HG03025 (cell line): ENCODE results near the gene ACBD5.
"Not testable (repeated sequence)": the region's sequence is repeated elsewhere in the genome, so short reads cannot be mapped to it uniquely, and the experiment has no call there.

Source experiments
- ATAC-seq: cut with Tn5 transposase; IDR thresholded peaks from one replicate; pipeline ENCODE4 v1.9.1; 2021; ENCODE audit warnings: mild to moderate bottlenecking, moderate library complexity; ENCODE audit not compliant: unreplicated experiment, low FRiP score

The ACBD5 gene, protein sequence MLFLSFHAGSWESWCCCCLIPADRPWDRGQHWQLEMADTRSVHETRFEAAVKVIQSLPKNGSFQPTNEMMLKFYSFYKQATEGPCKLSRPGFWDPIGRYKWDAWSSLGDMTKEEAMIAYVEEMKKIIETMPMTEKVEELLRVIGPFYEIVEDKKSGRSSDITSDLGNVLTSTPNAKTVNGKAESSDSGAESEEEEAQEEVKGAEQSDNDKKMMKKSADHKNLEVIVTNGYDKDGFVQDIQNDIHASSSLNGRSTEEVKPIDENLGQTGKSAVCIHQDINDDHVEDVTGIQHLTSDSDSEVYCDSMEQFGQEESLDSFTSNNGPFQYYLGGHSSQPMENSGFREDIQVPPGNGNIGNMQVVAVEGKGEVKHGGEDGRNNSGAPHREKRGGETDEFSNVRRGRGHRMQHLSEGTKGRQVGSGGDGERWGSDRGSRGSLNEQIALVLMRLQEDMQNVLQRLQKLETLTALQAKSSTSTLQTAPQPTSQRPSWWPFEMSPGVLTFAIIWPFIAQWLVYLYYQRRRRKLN

DNA sequence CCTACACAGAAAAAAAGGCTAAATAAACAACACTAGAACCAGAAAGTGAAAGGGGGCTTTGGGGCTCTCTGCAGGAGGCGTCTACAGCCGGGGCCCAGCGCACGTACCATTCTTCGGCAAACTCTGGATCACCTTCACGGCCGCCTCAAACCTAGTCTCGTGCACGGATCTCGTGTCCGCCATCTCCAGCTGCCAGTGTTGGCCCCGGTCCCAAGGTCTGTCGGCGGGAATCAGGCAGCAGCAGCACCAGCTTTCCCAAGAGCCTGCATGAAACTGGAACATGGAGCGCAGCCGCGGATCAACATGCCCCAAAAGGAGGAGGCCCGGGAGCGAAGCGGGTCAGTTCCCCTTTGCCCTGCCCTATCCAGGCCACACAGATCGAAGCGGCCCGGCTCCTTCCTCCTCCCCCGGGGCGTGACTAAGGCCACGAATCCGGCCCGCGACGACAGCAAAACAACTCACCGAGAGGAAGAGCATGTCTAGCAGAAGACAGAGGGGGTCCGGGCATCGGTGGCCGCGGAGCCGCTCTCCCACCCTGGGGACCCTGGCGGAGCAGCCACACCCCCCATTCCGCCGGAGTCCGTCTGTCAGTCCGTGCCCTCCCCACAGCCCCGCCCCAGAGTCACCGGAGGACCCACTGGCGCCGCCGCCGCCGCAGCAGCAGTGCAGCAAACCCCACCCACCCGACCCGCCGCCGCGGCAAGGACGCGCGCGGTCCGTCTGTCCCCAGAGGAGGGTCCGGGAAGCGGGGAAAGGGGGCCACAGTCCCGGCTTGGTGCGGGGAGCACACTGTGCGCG lies at the start of gene ACBD5:
Gene ACBD5, minus strand, starts transcription at position 586 of the 798 bp plus-strand sequence. Its CDS starts 109 bp downstream, at position 477.
- peak; percentile 51 for ATAC-seq

DNA sequence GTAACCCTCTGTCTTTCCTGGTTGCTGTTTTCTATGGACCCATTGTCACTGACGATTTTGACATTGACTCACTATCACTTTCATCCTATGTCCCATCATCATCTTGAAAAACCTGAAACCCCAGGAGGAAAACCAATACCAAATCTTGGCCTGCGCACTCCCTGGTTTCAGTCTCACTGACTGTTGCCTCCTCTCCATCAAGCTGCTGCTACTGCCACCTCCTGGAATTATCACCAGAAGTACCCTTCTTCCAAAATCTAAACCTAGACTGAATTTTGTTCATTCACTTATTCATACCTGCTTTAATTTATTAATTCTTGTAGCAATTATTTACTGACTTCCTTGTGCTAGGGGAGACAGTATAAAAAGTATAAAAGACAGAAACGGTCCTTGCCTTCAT lies 44.5 kb upstream of the ACBD5 start:
- no peak for ATAC-seq

DNA sequence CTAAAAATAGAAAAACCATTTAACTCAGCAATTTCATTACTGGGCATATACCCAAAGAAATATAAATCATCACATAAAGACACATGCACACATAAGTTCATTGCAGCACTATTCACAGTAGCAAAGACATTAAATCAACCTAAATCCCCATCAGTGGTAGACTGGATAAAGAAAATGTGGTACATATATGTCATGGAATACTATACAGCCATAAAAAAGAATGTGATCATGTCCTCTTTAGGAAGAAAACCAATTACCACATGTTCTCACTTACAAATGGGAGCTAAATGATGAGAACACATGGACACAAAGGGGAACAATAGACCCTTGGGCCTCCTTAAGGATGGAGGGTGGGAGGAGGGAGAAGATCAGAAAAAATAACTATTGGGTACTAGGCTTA lies 36.0 kb upstream of the ACBD5 start:
- ATAC-seq: no peak

DNA sequence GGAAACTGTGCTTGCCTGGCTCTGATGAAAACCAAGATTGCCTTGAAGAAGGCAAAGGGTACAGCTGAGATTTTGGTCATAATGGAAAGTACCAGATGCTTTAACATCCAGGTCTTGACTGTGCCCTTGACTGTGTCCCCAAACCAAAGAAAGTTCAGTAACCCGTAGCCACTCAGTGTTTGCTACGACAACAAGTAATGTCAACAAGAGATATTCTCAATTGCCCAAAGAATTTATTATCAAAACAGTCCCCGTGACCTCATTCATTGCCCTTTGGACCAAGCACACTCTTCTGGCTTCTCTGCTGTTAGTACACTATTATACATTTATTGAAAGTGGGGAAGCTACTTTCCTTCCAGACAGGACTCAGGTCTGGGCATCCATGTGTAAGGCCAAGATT lies 25.4 kb upstream of the ACBD5 start:
- ATAC-seq: not testable (repeated sequence)

DNA sequence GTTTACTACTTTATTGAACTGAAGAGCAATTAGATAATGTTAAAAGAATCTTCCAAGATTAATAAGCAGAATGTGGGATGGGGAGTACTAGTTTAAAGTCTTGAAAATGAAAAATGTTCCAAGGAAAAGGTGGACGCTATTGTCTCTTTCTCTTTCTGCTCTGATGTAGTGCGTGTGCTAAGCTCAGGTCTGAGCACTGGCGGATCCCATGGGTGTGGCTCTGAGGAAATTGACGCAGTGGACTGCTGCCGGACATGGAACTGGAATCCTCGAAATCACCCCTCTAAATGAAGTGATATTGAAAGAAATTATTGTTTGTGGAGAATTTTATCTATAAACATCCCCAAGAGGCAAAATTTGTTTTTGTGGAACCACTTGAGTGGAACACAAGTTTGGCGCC lies 22.2 kb upstream of the ACBD5 start:
- ATAC-seq: not testable (repeated sequence)

DNA sequence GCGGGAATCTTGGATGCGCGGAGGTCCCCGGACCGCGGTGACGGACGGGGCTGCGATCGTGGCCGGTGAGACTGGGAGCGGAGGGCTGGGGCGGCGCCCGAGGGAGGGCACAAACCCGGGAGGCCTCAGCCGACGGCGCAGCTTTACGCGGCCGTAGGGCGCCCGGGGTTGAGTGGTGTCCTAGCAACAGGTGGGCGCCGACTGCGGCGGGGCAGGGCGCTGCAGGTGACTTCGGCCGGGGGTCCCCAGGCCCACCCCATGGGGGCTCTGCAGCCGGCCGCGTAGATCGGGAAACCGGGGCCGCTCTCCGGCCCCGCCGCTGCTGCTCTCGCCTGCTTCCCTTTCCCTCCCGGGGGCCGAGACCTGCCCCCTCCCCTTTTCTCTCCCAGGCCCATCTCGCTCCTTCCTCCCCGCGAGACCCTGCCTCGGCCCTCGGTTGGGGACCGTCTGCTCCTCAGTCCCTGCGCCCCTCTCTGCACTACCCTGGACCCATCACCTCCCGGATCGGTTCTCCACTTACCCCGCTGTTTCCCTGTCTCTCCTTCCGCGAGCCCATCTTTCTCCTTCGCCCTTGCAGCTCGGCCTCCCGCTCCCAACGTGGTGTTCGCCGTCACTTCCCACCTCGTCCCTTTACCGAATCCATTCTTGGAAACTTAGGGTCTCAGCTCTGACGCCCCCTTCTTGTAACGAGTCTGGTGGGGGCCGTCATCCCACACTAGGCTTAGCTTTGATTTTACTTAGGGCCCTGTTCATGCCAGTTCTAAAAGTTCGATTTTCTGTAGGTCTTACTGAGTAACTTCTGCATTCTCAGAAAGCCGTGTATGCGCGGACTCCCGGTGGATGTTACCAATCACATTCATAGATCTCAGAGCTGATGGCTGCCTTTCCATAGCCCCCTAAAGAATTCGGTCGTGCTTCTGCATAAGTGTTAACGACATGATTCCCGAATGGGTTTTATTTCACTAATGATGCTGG lies 18.5 kb upstream of the ACBD5 start:
- no peak for ATAC-seq

DNA sequence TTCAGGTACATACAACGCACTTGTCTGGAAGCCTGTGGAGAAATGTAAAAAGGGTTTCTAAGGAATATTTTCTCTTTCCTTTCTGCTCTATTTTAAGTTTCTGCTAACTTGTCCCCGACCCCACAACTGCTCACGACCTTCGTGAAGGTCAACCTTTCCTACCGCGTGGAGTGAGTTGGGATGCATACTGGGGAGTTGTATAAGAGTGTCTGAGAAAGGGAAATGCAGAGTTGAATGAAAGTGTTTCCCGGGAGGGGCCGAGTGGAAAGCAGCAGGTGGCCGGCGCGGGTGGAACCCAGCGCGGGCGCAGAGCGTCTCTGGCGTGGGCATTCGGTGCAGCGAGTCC lies 17.9 kb upstream of the ACBD5 start:
- ATAC-seq: no peak

DNA sequence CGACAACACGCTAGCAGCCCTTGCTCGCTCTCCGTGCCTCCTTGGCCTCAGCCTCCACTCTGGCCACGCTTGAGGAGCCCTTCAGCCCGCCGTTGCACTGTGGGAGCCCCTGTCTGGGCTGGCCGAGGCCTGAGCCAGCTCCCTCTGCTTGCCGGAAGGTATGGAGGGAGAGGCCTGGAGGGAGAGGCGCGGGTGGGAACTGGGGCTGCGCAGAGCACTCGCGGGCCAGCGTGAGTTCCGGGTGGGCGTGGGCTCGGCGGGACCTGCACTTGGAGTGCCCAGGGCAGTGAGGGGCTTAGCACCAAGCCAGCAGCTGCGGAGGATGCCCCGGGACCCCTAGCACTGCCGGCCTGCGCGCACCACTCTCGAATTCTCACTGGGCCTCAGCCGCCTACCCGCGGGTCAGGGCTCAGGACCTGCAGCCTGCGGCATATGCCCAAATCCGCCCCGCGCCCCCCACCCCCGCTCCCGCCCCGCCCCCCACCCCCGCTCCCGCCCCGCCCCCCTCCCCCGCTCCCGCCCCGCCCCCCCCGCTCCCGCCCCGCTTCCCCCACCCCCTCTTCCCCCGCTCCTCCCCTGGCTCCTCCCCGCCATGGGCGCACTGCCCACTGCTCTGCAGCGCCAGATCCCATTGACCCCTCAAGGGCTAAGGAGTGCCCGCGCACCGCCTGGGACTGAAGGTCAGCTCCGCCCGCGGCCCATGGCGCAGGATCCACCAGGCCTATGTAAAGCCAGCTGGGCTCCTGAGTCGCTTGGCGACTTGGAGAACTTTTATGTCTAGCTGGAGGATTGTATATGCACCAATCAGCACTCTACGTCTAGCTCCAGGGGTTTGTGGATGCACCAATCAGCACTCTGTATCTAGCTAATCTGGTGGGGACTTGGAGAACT lies 15.9 kb upstream of the ACBD5 start:
- ATAC-seq: no peak

DNA sequence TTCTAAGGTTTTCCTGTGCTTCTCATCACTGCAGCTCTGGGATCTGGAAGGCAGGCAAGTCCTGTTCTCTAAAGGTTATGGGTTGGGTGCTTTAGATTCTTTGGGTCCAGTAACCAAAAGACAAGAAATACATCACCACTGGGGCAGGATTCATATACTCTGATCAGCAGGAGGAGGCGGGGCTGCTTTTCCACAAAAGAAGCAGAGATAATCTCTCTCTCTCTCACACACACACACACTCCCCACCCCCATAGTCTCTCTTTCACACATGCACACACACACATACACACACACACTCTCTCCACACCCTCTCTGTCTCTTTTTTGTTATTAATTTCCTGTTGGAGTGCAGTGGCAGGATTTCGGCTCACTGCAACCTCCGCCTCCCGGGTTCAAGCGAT lies 13.0 kb upstream of the ACBD5 start:
- no peak for ATAC-seq

DNA sequence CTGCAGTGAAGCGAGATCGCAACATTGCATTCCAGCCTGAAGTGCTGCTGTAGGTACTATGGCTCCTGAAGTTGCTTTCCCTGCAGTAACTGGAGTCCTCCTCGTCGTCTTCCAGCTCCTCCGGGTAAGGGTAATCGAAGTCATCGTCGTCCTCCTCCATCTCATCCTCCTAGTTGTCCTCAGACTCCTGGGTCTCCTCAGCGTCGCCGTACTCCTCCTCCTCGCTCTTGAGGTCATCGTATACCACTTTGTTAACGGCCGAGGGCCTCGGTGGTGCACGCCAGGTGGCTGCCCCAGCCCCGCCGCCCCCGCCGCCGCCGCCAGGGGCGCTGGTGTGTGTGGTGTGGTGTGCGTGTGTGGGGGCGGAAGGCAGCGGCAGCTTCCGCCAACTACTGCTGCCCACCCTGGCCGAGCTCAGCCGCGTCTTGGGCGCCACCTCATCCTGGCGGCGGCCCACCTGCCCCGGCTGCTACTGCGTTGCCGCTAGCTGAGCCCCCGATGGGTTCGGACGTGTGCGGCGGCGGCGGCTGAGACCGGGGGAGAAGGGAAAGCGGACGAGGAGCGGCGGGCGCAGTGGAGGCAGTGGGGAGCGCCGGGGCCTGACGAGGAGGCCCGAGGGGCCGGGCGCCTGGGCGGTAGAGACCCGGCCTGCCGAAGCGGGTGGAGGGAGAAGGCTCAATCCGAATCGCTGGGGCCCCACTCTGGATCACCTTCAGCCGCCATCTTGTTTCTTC lies 11.8 kb upstream of the ACBD5 start:
- ATAC-seq: peak; percentile 99

DNA sequence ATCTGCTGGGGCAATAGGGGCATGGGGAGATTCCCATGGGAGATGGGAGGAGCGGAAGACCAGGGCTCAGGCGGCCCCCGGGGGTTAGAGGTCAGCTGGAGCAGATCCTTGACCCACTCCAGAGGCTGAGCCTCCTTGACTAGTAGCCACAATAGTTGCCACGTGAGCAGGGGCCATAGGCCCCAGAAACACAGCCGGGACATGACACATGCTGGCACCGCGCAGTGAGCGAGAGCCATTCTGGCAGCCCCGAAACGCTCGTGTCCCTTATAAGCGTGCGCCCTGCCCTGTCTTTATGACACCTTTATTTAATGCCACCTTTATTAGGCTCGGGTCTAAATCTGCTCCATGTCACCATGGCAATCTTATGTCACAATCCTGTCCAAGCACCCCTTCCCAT lies 11.0 kb upstream of the ACBD5 start:
- no peak for ATAC-seq

DNA sequence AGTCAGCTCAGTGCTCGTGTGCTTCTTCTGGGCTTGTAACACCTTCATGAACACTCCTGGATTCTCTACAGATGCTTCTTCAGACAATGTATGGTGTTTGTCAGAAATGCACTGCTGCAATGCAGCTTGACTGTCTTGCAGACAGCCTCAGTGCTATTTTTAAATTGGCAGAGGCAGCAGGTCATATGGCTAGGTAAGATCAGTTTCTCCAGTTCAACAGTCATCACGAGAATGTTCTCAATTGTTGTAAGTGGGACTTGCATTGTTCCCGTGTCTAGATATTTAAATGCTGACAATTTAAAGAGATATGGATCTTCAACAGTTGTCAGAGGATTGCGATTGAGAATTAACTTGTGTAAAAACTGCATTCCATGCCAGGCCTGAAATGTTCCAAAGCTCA lies 7.6 kb upstream of the ACBD5 start:
- no peak for ATAC-seq

DNA sequence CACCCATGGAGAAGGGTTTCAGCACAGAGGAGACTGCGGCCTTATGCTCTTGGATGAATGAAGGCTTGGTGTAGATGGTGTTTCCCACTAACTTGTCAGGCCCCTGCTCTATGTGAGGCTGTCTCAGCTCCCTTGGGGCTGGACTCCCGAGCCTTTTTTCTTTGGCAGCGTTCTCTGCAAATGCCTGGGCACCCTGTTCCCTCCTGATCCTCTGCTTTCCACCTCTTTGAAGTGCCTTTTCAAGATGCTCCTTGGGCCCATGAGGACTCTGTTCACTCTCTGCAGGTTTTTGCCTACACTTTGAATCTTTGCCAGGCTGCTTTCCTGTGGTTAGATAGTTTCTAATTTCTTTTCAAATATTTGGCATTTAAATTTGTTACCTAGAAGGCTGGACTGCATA lies 6.8 kb upstream of the ACBD5 start:
- no peak for ATAC-seq

DNA sequence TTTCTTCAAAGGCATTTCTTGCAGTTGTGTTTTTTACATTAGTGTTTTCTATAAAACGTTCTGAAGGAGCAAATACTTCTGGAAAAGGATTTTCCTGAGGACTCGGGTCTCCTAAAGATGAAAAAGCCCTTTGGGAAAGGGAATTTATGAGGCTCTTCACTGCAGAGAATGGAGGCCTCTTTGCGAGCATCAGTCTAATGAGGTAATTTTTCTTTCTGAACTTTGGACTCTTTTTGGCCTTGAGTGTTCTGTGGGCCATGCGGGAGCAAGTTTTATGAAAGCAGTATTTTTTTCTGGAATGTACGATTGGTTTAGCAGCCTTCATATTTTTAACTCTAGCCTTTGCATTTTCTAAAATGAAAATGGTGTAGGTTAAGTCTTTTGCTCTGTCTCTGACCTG lies 6.4 kb upstream of the ACBD5 start:
- no peak for ATAC-seq

DNA sequence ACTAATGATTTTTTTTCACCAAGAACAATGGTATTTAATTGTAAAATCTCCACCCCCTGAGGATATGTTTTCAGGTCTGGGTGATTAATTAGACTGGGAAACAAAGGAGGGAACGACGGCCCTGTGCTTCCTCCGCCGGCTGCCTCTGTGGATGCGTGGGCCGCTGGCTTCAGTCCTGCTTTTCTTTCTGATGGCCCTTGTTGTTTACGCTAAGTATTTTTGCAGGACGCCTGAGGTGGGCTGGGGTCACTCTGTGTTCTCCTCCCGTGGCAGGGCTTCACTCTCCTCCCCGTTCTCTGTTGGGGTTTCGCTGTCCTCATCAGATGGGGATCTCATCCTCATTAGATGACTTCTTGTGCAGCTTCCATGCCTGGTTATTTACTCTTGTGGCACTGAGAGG lies 5.2 kb upstream of the ACBD5 start:
- ATAC-seq: no peak

DNA sequence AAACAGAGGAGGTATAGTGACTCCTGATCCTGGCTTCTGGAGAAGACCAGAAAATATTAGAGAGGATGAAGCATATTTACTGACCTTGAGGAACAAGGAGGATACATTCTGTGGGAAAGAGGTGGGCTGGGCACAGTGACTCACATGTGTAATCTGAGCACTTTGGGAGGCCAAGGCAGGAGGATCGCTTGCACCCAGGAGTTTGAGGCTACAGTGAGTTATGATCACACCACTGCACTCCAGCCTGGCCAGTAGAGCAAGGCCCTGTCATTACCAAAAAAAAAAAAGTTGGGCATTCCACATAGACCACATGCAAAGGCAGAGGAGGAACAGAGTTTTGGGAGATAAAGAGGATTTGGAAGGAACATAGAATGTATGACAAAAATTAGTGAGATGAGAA lies 4.4 kb upstream of the ACBD5 start:
- ATAC-seq: no peak

DNA sequence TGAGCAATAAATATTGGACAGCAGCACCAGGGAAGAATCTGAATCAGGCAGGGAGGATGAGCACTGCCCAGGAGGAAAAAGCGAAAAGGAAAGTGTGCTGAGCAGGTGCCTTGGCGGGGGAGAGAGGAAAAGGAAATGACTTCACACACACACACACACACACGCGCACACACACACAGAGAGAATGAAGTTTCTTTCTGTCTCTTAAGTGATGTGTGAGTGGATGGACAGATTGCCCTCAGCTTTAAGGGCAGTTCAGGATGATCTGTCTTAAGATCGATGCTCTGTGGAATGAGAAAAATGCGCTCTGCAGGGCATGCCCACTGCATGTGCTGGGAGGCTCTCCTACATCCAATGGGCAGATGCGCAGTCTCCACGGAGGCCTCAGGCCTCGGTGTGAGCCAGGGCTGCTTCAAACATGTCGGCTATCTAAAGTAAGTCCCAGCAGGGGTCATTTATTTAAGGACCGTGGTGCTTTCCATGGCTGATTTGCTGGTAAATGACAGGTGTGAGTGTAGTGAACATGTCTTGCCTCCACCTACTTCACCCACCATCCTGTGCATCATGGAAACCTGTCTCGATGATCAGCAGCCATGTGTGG lies 2.5 kb upstream of the ACBD5 start:
- ATAC-seq: peak; percentile 27

DNA sequence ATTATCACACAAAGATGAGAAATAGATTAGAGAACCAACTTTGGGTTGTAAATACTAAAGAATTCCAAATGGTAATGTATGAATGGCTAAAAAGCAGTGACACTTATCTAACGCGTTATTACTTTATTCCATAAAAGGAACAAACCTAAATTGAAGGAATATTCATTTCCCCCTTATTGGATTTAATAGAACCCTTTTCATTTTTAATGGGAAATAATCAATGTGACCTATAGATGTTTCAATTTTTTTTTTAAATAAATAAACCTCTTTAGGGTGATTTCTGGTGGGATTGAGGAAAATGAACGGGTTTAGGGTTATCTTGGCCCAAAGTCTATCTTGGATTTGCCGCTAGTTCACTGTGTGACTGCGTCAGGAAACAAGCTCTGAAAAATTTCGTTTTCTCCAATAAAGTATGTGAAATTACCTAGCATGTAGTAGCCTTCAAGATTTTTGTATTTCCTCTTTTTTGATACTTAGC lies 1.9 kb upstream of the ACBD5 start:
- ATAC-seq: no peak
